ENCODE data around the gene RNF32. TPM values are rescaled to one million over a fixed set of nuclear protein-coding genes. Genes with fewer than 3 reads are reported as not detected.
"Not testable (repeated sequence)": the region's sequence is repeated elsewhere in the genome, so short reads cannot be mapped to it uniquely, and the experiment has no call there.

Gene RNF32
- total RNA-seq, 1 experiment from 2014 or later, result 3.8 TPM

DNA sequence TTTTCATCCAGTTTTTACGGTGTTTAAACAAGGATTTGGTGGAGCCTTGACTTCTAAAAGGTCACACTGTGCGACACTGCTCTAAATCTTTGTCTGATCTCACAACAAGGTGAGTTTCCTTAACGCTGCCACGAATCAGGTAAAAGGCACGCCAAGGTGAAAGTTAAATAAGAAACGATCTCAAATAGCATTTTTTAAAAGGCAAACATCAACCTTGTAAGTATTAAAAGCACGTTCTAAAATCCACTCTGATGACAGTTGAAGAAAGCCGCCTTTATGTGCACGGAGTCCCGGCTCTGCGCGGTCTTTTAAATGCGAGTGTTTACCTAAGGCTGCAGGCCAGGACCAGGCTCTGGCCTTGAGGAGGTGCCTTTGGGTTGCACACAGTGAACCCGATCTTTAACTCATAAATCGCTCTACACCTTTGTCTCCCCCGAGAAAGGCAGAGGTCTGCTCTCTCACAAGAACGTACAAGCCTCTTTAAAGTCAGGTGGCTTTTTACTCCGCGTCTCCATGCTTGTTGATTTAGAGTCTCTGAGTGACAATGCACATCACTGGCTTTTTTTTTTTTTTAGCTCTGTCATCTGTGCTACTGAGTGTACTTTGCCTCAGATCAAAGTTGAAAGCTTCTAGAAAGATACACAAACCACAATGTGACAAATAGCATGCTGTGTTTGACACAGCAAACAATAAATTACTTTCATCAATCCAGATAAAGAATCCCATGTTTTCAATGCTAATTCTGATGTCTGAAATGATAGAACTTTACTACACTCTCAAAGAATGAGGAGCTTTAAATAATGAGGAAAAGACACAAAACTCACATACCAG, 25.9 kb upstream of the RNF32 start:
- DNase-seq (ENCODE audit: low spot score), result no peak

DNA sequence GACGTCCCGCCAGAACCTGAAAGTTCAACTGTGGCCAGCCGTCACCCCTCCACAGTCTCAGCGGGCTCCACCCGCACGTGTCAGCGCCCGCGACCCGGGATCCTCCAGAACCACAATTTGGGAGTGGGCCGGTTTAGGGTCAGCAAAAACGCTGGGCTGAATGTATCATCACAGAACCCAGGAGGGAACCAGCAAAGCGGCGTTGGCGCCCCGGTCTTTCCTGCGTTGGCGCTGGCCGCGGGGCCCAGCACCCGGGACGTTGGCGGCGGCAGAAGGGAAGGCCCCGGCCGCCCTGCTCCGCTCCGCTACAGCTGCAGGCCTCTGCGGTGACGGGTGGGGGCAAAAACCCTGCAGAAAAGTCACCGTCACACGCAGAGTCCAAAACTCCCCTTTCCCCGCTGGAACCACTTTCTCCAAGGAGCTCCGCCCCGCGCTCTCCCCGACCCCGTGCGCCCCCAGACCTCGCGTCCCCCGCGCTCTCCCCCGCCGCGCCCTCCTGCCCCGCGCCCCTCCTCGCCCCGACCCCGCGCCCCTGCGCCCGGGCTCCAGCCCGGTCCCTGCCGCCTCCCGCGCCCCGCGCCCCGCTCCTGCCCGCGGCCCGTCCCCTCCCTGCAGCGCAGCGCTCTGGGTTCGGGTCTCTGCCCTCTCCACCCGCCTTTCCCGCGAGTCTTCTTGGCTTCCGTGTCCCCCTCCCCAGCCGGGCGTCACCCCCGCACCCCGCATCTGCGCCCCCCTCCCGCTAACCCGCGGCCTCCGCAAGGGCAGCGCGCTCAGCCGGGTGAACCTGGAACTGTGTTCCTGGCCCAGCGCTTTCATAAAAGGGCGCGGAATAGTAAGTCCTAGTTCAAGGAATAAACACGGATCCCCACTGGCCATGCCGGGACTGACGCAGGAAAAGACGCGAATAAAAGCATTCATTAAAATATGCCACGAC, 24.0 kb upstream of the RNF32 start:
- no peak for DNase-seq (ENCODE audit: low spot score)

DNA sequence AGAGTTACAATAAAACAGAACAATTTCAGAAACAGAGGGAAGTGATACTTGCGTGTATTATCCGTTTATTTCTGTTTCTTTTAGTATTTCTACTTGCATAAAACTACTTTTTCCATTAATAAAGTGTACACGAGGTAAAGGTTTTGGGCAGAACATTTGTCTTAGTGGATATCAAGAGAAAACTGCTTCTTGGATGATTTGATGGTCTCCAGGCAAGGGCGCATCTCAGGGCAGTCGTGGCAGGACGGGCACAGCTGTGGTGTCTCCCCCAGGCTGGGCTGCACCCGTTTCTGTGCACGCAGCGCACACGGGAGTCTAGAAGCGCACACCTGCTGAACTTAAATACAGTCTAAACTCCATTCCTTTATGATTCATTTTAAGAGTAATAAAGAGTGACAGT, 23.4 kb upstream of the RNF32 start:
- DNase-seq (ENCODE audit: low spot score), result no peak

DNA sequence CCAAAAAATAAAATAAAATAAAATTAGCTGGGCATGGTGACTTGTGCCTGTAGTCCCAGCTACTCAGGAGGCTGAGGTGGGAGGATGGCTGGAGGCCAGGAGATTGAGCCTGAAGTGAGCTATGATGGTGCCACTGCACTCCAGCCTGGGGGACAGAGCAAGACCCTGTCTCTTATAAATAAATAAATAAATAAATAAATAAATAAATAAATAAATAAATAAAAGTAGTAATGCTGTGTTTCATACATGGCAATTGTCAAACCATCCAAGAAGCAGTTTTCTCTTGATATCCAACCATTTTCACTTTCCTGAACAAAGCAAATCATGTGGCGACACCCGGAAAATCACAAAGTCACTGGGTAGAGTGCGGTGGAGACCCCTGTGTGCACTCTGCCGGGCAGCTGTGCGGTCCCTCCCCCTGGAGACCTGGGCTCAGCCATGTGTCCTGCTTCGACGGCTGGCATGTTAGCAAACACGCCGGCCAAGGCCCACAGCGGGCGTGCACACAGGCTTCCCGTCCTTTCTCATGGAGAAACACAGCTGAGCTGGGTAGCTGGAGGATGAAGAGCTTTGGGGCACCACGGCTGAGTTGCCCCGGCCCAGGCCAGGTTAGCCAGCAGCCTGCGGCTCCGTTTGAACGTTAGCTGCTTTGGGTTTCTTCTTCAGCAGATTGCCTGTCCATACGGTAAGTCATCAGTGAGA, 22.3 kb upstream of the RNF32 start:
- DNase-seq (ENCODE audit: low spot score), result no peak

DNA sequence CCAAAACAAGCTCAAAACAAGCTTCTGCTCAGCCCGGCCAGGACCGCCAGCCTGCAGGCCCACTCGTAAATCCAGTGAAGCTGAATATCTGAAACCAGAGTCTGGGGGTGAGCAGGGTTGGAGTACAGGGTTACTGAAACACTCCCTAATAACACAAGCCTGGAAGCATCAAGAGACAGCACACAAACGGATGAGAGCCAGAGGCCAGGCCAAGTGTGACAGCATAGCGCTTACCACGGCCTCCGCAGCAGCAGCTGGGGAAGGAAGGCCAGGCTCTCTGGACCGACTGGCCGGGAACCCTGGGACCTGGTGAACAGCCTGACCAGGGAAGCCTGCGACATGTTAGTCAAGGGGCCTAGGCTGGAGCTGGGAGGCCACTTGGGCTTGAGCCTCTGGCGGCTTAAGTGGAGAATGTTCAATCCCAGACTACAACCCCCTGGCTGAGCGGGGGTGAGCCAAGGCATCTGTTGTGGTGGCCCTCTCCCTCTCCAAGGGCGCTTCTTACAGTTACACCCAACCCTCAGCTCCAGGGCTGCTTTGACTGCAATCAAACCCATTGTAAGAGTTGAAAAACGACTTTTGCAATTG, 21.7 kb upstream of the RNF32 start:
- DNase-seq (ENCODE audit: low spot score), result no peak

DNA sequence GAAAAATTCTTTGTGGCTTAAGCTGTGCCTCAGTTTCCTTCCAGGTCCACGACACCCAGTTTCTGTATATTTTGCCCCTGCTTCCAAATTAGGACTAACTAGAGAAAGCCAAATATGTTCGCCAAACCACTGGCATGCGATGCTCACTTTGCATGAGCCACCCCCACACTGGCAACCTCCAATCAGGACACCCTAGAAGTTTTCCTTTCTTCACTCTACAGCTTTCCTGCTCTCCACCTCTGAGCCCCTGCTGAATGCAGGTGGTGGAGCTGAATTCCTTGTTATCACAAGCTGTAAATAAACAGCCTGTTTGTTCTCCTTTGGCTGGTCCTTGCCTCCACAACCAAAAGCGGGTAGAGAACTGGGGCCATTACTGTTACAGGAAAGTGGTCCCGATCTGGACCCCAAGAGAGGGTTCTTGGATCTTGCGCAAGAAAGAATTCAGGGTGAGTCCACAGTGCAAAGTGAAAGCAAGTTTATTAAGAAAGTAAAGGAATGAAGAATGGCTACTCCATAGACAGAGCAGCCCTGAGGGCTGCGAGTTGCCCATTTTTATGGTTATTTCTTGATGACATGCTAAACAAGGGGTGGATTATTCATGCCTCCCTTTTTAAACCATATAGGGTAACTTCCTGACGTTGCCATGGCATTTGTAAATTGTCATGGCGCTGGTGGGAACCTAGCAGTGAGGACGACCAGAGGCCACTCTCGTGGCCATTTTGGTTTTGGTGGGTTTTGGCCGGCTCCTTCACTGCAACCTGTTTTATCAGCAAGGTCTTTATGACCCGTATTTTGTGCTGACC, 20.9 kb upstream of the RNF32 start:
- DNase-seq (ENCODE audit: low spot score), result not testable (repeated sequence)

DNA sequence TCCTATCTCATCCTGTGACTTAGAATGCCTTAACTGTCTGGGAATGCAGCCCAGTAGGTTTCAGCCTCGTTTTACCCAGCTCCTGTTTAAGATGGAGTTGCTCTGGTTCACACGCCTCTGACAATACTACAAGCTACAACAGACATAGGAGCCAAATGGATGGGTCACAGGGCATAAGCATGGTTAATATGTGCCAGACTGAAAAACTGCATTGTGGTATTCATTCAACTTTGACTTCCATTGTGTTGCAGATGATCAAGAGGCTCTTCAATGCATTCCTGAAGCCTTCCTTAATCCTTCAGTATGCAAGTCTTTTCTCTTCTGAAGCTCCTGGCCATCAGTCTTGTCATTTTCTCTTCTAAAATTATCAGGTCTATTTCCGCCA, 20.3 kb upstream of the RNF32 start:
- DNase-seq (ENCODE audit: low spot score), result no peak

DNA sequence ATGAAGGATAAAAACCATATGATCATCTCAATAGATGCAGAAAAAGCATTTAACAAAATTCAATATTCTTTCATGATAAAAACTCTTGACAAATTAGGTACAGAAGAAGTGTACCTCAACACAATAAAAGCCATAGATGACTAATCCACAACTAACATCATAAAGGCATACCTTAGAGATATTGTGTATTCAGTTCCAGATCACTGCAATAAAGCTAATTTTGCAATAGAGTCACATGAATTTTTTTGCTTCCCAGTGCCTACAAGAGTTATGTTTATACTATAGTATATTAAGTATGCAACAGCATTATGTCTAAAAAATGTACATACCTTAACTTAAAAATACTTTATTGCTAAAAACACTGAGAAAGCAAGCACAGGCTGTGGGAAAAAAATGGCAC, 18.9 kb upstream of the RNF32 start:
- no peak for DNase-seq (ENCODE audit: low spot score)

DNA sequence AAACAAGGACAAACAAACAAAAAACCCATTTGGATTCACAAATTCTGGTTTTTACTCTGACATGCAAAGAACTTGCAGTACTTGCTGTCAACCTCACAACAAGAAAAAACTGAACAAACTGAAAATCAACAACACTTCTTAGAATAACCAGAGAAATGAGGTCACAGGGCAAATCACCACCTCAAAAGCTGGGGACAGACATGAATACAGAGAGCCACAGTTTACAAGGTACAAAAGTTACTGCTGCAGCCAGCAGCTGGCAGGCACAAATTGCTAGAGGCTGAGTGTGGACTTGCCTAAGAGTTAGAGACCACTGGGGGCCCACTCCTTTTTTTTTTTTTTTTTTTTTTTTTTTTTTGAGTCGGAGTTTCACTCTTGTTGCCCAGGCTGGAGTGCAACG, 15.0 kb upstream of the RNF32 start:
- no peak for DNase-seq (ENCODE audit: low spot score)

DNA sequence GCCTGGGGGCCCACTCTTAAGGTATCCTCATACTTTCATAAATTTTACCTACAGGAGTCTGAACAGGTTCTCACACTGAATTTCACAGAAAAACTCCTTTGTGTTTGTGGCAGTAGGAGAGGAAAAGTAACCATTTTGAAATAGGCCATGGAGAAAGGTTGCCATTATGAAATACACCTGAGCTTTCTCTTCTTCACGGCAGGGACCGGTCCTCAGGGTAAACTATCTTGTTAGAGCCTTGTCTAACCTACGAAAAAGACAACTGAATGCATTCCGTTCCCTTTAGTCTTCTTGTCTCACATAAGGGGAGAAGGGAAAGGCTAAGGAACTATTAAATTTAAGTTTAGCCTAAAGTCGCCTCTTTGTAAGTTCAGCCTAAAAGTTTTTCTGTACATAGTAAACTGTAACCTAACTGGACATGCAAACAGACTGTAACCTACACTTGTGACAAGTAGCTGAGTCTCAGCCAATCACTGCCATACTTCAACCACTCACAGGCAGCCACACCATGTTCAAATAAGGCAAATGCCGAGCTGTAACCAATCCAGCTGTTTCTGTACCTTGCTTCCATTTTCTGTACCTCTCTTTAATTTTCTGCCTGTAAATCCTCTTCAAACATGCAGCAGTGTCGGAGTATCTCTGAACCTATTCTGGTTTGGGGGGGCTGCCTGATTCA, 14.2 kb upstream of the RNF32 start:
- no peak for DNase-seq (ENCODE audit: low spot score)

DNA sequence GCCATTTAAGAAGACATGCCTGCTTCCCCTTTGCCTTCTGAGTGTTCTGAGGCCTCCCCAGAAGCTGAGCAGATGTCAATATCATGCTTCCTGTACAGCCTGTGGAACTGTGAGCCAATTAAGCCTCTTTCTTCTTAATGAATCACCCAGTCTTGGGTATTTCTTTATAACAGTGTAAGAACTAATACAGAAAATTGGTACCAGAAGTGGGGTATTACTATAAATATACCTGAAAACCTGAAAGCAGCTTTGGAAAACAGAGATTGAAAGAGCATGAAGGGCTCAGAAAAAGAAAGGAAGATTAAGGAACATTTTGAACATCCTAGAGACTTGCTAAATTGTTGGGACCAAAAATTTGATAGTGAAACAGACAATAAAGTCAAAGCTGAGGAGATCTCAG, 12.0 kb upstream of the RNF32 start:
- DNase-seq (ENCODE audit: low spot score), result no peak

DNA sequence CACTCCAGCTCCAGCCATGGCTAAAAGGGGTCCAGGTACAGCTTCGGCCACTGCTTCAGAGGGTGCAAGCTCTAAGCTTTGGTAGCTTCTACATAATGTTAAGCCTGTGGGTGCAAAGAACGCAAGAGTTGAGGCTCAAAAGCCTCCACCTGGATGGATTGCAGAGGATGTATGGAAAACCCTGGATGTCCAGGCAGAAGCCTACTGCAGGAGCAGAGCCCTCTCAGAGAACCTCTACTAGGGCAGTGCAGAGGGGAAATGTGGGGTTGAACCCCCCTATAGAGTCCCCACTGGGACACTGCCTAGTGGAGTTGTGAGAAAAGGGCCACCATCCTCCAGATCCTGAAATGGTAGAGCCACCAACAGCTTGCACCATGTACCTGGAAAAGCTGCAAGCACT, 10.7 kb upstream of the RNF32 start:
- DNase-seq (ENCODE audit: low spot score), result no peak

DNA sequence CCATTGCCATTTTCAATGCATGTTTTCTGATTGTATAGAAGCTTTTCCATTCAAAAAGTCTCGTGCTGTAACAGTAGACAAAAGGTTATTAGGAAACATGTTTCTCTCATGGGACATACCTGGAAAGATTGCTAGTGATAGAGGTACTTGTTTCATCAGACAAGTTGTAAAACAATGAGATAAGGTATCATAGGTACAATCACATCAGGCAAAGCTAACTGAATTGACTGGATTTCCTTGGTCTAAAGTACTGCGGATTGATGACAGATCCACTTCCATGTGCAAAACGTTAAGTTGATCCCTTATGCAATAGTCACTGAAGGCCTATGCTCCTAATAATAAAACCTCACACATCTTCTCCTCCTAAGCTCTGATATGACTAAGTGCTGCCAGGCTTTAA, 6.5 kb upstream of the RNF32 start:
- DNase-seq (ENCODE audit: low spot score), result no peak

DNA sequence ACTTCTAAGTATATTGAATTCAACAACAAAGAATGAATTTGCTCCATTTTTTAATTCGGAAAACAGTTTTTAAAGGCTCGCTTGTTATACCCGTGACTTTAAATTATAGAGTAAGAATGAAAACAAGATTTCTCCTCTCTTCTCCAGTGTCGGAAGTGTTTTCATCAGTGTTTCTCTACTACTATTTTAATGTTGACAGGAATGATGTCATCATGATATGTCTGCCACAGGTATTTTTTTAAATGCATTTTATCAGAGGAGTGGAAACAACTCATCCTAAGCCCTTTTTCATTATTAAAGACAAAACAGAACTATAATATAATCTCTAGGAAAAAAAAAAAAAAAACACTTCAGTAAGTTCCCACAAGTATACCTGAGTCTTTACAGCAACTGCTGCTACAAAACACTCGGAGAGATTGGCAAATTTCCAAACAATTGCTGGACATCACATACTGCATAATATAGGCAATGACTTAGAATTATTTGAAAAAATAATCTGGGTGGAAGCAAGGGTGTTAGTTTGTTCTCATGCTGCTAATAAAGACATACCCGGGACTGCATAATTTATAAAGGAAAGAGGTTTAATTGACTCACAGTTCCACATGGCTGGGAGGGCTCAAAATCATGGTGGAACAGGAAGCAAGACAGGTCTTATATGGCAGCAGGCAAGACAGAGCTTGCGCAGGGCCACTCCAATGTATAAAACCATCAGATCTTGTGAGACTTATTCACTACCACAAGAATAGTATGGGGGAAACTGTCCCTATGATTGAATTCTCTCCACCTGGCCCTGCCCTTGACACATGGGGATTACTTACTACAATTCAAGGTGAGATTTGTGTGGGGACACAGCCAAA, 4.8 kb upstream of the RNF32 start:
- DNase-seq (ENCODE audit: low spot score), result no peak

DNA sequence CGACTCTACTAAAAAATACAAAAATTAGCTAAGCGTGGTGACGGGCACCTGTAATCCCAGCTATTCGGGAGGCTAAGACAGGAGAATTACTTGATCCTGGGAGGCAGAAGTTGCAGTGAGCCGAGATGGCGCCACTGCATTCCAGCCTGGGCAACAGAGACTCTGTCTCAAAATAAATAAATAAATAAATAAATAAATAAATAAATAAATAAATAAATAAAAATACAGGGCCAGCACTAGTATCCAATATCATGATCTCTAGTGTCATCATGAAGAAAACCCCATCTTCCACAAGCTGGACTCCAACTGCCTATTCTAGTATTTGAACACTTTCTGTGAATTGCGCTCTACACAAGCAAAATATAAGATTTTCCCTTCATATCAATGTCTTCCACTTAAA, 3.5 kb upstream of the RNF32 start:
- DNase-seq (ENCODE audit: low spot score), result not testable (repeated sequence)

DNA sequence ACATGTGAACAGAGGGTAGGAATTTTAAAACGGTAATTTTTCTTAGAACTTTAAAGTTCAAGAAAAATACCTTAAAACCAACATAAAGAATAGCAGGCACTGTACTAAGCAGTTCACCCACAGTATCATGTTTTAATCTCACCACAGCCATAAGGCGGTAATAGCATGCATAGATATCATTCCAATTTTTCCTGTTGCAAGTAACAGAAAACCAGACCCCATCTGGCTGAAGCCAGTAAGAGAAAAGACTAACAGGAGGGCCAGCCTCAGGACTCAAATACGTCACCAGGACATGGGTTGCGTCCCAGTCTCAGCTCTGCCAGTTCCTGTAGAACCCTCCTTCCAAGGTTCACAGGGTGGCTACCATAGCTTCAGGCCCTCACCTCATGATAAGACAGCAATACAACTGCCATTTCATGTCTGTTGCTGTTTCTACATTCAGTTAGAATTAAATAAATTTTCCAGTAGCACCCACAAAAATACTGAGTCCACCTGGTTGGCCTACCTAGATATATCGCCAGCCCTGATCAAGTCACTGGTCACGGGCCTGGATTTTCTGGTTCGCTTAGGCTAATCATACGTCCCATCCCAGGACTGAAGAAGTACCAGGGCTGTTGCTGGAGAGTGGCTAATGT, 2.0 kb upstream of the RNF32 start:
- DNase-seq (ENCODE audit: low spot score), result no peak

DNA sequence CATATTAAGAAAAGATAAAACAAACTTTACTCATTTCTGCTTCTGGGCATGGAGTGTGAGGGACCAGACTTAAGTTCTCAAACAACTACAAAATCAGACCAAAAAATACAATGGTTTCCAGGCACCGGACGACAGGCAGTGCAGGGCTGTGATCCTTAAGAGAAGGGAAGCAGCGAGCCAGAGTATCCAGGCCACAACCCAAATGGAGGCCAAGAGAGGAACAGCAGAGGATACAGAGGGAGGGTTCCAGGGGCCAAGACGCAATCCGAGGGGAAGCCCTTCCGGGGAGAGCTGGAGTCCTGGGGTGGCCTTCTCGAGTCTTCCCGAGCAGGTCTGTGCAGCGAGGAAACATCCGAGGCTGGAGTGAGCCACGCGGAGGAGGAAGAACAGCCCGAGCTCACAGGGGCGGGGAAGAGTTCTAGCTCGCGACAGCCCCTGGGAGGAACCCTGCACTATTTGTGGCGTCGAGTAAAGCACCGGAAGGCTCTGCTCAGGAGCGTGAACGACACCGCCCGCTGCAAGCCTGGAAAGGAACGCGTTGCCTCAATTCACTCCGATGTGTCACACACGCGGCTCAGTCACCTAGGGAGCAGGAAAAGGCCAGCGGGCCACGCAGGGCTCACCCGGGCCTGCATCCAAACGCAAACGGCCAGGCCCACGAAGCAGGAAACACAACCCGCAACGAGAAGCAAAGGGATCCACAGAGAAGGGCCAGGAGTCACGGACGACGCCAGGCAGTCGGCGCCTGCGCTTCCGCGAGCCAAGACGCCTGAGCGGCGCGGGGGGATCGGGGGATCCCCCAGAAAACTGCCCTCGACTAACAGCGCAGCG, 933 bp upstream of the RNF32 start:
- DNase-seq (ENCODE audit: low spot score), result no peak

DNA sequence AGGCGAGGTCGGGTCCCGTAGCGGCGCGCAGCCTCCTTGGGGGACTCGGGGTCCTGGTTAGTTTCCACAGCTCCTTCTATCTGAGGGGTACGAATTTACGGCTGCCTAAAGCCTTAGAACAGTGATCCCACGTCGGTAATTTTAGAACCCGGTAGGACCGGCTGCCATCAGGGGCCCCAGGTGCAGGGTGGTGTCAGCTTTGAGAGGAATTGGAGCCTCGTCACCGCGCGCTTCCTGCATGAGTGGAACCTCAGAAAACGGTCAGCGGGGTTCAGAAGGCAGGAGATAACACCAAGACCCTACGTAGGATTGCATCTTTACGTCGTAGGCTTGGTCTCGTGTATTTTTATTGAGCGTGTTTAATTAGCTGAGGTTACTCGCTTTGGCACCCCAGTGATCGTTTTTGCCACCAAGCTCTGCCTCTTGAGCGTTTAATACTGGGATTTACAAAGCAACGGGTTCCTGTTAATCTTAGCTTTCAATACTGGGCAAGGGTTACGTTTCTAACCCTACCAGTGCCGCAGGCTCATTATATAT, 443 bp downstream of the RNF32 start:
- peak; percentile 24 for DNase-seq (ENCODE audit: low spot score)
